GM19328 (cell line): Measurements from ENCODE around the gene SPG11.
A peak's percentile ranks its signal among the peaks of the same experiment; 100 is the strongest.
"Not testable (repeated sequence)": the region's sequence is repeated elsewhere in the genome, so short reads cannot be mapped to it uniquely, and the experiment has no call there.

Experiments used
- ATAC-seq: cut with Tn5 transposase; IDR thresholded peaks from one replicate; pipeline ENCODE4 v1.9.1; 2021; ENCODE audit warnings: mild to moderate bottlenecking, moderate library complexity; ENCODE audit not compliant: unreplicated experiment

The SPG11 gene

GRCh38 chr15:44682809-44683682 is 19.6 kb upstream of the SPG11 start:
- ATAC-seq, result not testable (repeated sequence)

- ATAC-seq, result no peak
Observed at GRCh38 chr15:44682211-44682610, 18.7 kb upstream of the SPG11 start.

GRCh38 chr15:44676676-44677075 is 13.2 kb upstream of the SPG11 start:
- no peak for ATAC-seq

- ATAC-seq, result no peak
Observed at GRCh38 chr15:44675911-44676310, 12.4 kb upstream of the SPG11 start.

GRCh38 chr15:44673639-44674038 is 10.2 kb upstream of the SPG11 start:
- no peak for ATAC-seq

- no peak for ATAC-seq
Observed at GRCh38 chr15:44670087-44670950, 6.9 kb upstream of the SPG11 start.

- no peak for ATAC-seq
Observed at GRCh38 chr15:44668921-44669320, 5.5 kb upstream of the SPG11 start.

GRCh38 chr15:44667039-44667360 is 3.5 kb upstream of the SPG11 start:
- no peak for ATAC-seq

- ATAC-seq, result no peak
Observed at GRCh38 chr15:44666210-44667038, 3.0 kb upstream of the SPG11 start.

- ATAC-seq, result peak; percentile 43
Observed at GRCh38 chr15:44662478-44663409, 718 bp downstream of the SPG11 start.

GRCh38 chr15:44661576-44661975 is 1.9 kb downstream of the SPG11 start:
- no peak for ATAC-seq

GRCh38 chr15:44659056-44659455 is 4.4 kb downstream of the SPG11 start:
- ATAC-seq, result no peak

- ATAC-seq, result no peak
Observed at GRCh38 chr15:44657378-44657777, 6.1 kb downstream of the SPG11 start.

- no peak for ATAC-seq
Observed at GRCh38 chr15:44656913-44657312, 6.5 kb downstream of the SPG11 start.

GRCh38 chr15:44656298-44656697 is 7.2 kb downstream of the SPG11 start:
- ATAC-seq, result no peak

- no peak for ATAC-seq
Observed at GRCh38 chr15:44654858-44655257, 8.6 kb downstream of the SPG11 start.

- no peak for ATAC-seq
Observed at GRCh38 chr15:44647637-44648036, 15.8 kb downstream of the SPG11 start.

- ATAC-seq, result no peak
Observed at GRCh38 chr15:44647036-44647435, 16.4 kb downstream of the SPG11 start.

GRCh38 chr15:44646460-44646859 is 17.0 kb downstream of the SPG11 start:
- ATAC-seq, result no peak

- no peak for ATAC-seq
Observed at GRCh38 chr15:44641651-44642050, 21.8 kb downstream of the SPG11 start.
